Trophoblast cell (in vitro differentiated cells and primary cell): Measurements from ENCODE around the gene ZMYND15.

ENCODE experiments used
- DNase-seq, 2 donors: peaks; one replicate each; pipeline ENCODE4 v3.0.0-alpha.2; 2016
- H2AFZ ChIP-seq: 2 replicates; pipeline ENCODE4 v1.6.1; 2013; ENCODE audit warnings: low read length, moderate library complexity, mild to moderate bottlenecking; ENCODE audit not compliant: insufficient read depth, poor library complexity
- H2AK5ac ChIP-seq: 2 replicates; pipeline ENCODE4 v1.6.1; 2013; ENCODE audit warnings: mild to moderate bottlenecking, low read length
- H2BK120ac ChIP-seq: 2 replicates; pipeline ENCODE4 v1.6.1; 2013; ENCODE audit warnings: low read length, mild to moderate bottlenecking, moderate library complexity; ENCODE audit not compliant: insufficient read depth, poor library complexity
- H2BK12ac ChIP-seq: 2 replicates; pipeline ENCODE4 v1.6.1; 2013; ENCODE audit warnings: mild to moderate bottlenecking, low read length, moderate library complexity
- H2BK5ac ChIP-seq: 2 replicates; pipeline ENCODE4 v1.6.1; 2013; ENCODE audit warnings: low read length, low read depth, moderate library complexity, mild to moderate bottlenecking; ENCODE audit not compliant: poor library complexity
- H3K14ac ChIP-seq: 2 replicates; pipeline ENCODE4 v1.6.1; 2013; ENCODE audit warnings: mild to moderate bottlenecking, low read length
- H3K18ac ChIP-seq: 2 replicates; pipeline ENCODE4 v1.6.1; 2013; ENCODE audit warnings: mild to moderate bottlenecking, low read length
- H3K23ac ChIP-seq: 2 replicates; pipeline ENCODE4 v1.6.1; 2013; ENCODE audit warnings: low read length
- H3K27ac ChIP-seq: 2 replicates; pipeline ENCODE4 v1.5.1; 2013; ENCODE audit warnings: low read depth, mild to moderate bottlenecking, inconsistent platforms, low read length, moderate library complexity
- H3K27me3 ChIP-seq: 2 replicates; pipeline ENCODE4 v1.6.1; 2013; ENCODE audit warnings: inconsistent platforms, mild to moderate bottlenecking, low read length, moderate library complexity; ENCODE audit not compliant: insufficient read depth
- H3K36me3 ChIP-seq, 2 experiments: 1 replicate in 1 of 2; 2 replicates in 1 of 2; pipeline ENCODE4 v1.6.1; 2013; ENCODE audit warnings: low read length in 2 of 2, mild to moderate bottlenecking in 2 of 2, moderate library complexity in 1 of 2; ENCODE audit not compliant: insufficient read depth in 2 of 2, control insufficient read depth in 1 of 2
- H3K4ac ChIP-seq: 2 replicates; pipeline ENCODE4 v1.6.1; 2013; ENCODE audit warnings: low read depth, mild to moderate bottlenecking, low read length, moderate library complexity
- H3K4me1 ChIP-seq, 2 experiments: 1 replicate in 1 of 2; 2 replicates in 1 of 2; pipeline ENCODE4 v1.6.1; 2013; ENCODE audit warnings: low read length in 2 of 2, mild to moderate bottlenecking in 2 of 2, moderate library complexity in 1 of 2; ENCODE audit not compliant: insufficient read depth in 2 of 2, control insufficient read depth in 1 of 2
- H3K4me2 ChIP-seq: 2 replicates; pipeline ENCODE4 v1.6.1; 2013; ENCODE audit warnings: inconsistent platforms, mild to moderate bottlenecking, low read length, moderate library complexity
- H3K4me3 ChIP-seq: 2 replicates; pipeline ENCODE4 v1.5.1; 2013; ENCODE audit warnings: mild to moderate bottlenecking, low read depth, low read length, inconsistent platforms
- H3K79me1 ChIP-seq: one replicate; pipeline ENCODE4 v1.6.1; 2013; ENCODE audit warnings: low read length
- H3K79me2 ChIP-seq: 2 replicates; pipeline ENCODE4 v1.6.1; 2013; ENCODE audit warnings: low read length, mild to moderate bottlenecking; ENCODE audit not compliant: control insufficient read depth, insufficient read depth, poor library complexity
- H3K9ac ChIP-seq: 2 replicates; pipeline ENCODE4 v1.6.1; 2013; ENCODE audit warnings: mild to moderate bottlenecking, low read length
- H3K9me3 ChIP-seq: 2 replicates; pipeline ENCODE4 v1.6.1; 2013; ENCODE audit warnings: low read depth, mild to moderate bottlenecking, control low read depth, inconsistent platforms, low read length; ENCODE audit not compliant: insufficient read depth
- H4K12ac ChIP-seq: 2 replicates; pipeline ENCODE4 v1.6.1; 2013; ENCODE audit warnings: low read depth, mild to moderate bottlenecking, low read length, moderate library complexity
- H4K8ac ChIP-seq: 2 replicates; pipeline ENCODE4 v1.6.1; 2013; ENCODE audit warnings: low read depth, mild to moderate bottlenecking, low read length, moderate library complexity
- H4K91ac ChIP-seq: one replicate; pipeline ENCODE4 v1.6.1; 2013; ENCODE audit warnings: low read depth, mild to moderate bottlenecking, low read length, moderate library complexity
- WGBS: extraction: QIAGEN DNeasy Blood & Tissue Kit; methylation state at CpG from one replicate; pipeline ENCODE4 v1.1.7; 2013; ENCODE audit warnings: missing lambda C conversion rate; ENCODE audit not compliant: insufficient read length, insufficient coverage; ENCODE audit errors: extremely low coverage; 5-methylcytosine and 5-hydroxymethylcytosine counted together

Gene ZMYND15

DNA sequence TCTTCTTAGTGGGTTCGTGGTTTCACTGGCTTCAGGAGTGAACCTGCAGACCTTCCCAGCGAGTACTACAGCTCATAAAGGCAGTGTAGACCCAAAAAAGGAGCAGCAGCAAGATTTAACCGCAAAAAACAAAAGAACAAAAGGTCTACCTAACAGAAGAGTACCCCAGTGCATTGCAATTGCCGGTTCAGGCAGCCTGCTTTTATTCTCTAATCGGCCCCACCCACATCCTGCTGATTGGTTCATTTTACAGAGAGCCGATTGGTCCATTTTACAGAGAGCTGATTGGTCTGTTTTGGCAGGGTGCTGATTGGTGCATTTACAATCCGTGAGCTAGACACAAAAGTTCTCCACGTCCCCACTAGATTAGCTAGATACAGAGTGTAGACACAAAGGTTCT, 31.2 kb upstream of the ZMYND15 start:
- H3K23ac ChIP-seq, result no peak overlapping the region
- H4K91ac ChIP-seq, result no peak overlapping the region
- H3K4me1 ChIP-seq, result peaks cover 5 to 16% of the 10 kb centered on the region in 2 experiments
- no peak overlapping the region for H3K18ac ChIP-seq
- no peaks in the 10 kb centered on the region for H3K27me3 ChIP-seq
- no peak overlapping the region for H2BK120ac ChIP-seq
- no peak overlapping the region for H3K4ac ChIP-seq
- no peak overlapping the region for H3K4me2 ChIP-seq
- no peak overlapping the region for H4K12ac ChIP-seq
- no peaks in the 10 kb centered on the region for H3K36me3 ChIP-seq
- H2BK12ac ChIP-seq, result no peak overlapping the region
- H2AFZ ChIP-seq, result no peak overlapping the region
- H3K9me3 ChIP-seq, result peaks cover 2% of the 10 kb centered on the region
- no peak overlapping the region for H3K27ac ChIP-seq
- H4K8ac ChIP-seq, result no peak overlapping the region
- peaks cover 8% of the 10 kb centered on the region for H3K79me1 ChIP-seq
- no peak overlapping the region for H3K14ac ChIP-seq
- no peak overlapping the region for H2BK5ac ChIP-seq
- H2AK5ac ChIP-seq, result no peak overlapping the region
- no peak overlapping the region for H3K4me3 ChIP-seq
- peak in 1 of 2 donors; percentile 36 for DNase-seq
- peaks cover 4% of the 10 kb centered on the region for H3K79me2 ChIP-seq
- WGBS, result no CpG with 5 or more reads among the region's 8 CpGs
- H3K9ac ChIP-seq, result no peak overlapping the region

DNA sequence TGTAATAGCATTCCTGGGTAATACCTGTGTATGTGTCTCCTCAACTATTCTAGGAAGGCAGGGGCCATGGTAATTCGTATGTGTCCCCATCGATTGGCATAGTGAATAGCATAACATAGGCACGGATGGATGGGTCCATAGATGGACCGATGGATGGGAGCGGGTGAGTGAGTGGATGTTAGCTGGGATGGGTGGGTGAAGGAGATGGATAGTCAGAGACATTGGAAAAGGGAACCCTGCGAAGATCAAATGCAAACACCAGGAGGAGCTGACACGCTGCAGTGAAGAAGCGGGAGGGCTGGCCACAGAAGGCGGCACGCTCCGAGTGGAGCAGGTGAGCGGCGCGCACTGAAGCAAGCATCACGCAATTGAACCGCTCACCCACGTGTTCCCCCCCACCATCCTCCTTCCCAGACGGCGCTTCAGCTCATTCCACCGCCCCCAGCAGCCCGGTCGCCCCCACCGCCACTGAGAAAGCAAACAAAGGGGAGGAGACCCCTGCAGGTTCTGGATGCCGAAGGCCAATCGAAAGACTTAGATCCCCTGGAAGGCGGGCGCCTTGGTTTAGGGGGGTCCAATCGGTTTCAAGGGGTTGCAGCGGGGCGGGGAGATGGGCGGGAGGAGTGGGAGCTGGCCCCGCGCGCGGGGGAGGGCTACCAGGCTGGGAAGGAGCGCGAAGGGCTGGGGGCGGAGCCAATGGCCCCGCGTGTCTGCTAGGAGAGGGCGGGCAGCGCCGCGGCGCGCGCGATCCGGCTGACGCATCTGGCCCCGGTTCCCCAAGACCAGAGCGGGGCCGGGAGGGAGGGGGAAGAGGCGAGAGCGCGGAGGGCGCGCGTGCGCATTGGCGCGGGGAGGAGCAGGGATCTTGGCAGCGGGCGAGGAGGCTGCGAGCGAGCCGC, 29.6 kb upstream of the ZMYND15 start, which contains the start of gene ARRB2:
Gene ARRB2, plus strand, starts transcription at position 839 of the 899 bp plus-strand sequence. CDS start 90 bp downstream, outside the sequence.
- DNase-seq, result peak; percentile 91 to 94
- Histone ChIP-seq H3K14ac (peak within 1 kb of the TSS; percentile 24), H2AFZ (peak within 1 kb of the TSS; percentile 56), H3K18ac (no peak within 1 kb of the TSS), H2AK5ac (no peak within 1 kb of the TSS), H3K9ac (peak within 1 kb of the TSS; percentile 65), H4K91ac (peak within 1 kb of the TSS; percentile 45), H4K8ac (peak within 1 kb of the TSS; percentile 55), H2BK12ac (no peak within 1 kb of the TSS), H3K4ac (peak within 1 kb of the TSS; percentile 25), H3K79me2 (no peaks in the 10 kb centered on the region), H2BK120ac (peak within 1 kb of the TSS; percentile 27), H3K4me3 (peak within 1 kb of the TSS; percentile 76), H3K4me1 (peaks cover 5 to 12% of the 10 kb centered on the region in 2 experiments), H3K4me2 (peak within 1 kb of the TSS; percentile 93), H3K79me1 (peaks cover 4% of the 10 kb centered on the region), H3K27ac (peak within 1 kb of the TSS; percentile 43), H4K12ac (peak within 1 kb of the TSS; percentile 51), H3K36me3 (no peaks in the 10 kb centered on the region), H2BK5ac (peak within 1 kb of the TSS; percentile 42), H3K23ac (peak within 1 kb of the TSS; percentile 11), H3K27me3 (no peaks in the 10 kb centered on the region), H3K9me3 (peaks cover 2% of the 10 kb centered on the region)
- WGBS, result no CpG with 5 or more reads among the region's 67 CpGs

DNA sequence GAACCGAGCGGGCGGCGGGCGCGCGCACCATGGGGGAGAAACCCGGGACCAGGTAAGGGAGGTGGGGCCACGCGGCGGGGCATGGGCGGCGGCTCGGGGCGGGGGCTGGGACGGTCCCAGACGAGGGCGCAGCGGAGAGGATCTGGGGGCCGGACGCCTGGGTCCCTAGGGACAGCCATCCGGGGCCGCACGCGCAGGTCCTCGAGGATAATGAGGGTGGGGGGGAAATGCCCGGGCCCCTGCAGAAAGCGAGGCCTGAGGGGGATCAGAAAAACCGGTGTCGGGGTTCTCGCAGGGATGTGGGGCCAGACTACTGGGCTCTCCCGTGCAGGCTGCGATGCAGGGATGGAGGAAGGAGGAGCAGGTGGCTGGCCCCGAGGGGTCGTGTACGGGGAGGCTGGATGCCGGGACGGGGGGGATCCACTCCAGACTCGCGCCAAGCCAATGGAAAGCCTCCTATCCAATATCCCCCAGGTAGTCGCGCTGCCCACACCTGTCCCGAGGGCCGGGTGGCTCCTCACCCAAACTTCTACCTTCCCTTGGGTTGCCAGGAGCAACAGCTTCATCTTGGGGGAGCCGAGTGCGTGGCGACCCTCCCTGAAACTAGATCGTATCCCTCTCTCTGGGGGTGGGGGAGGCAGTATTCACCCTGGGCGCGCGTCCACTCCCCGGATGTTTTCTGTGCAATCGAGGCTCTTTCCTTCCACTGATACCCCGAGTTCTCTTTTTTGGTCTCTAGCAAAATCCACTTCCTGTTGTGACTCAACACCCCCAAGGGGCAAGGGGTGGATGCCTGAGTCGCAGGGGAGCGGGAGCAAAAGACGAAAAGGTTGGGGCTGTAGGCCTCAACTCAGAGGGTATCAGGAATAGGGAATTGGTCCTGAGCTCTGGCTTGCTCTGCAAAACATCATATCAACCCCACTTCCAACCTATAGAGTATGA, 28.7 kb upstream of the ZMYND15 start:
- peak overlapping the region; percentile 69 for H3K4me3 ChIP-seq
- H2AFZ ChIP-seq, result peak overlapping the region; percentile 56
- H3K79me1 ChIP-seq, result peaks cover 4% of the 10 kb centered on the region
- H3K18ac ChIP-seq, result no peak overlapping the region
- no peak overlapping the region for H3K9ac ChIP-seq
- H3K4me1 ChIP-seq, result peaks cover 5 to 12% of the 10 kb centered on the region in 2 experiments
- H3K4me2 ChIP-seq, result peak overlapping the region; percentile 93
- H4K12ac ChIP-seq, result peak overlapping the region; percentile 51
- no CpG with 5 or more reads among the region's 57 CpGs for WGBS
- DNase-seq, result no peak
- peak overlapping the region; percentile 27 for H2BK120ac ChIP-seq
- peak overlapping the region; percentile 35 for H3K27ac ChIP-seq
- no peak overlapping the region for H2AK5ac ChIP-seq
- H3K4ac ChIP-seq, result peak overlapping the region; percentile 25
- peak overlapping the region; percentile 55 for H4K8ac ChIP-seq
- H3K23ac ChIP-seq, result no peak overlapping the region
- no peaks in the 10 kb centered on the region for H3K79me2 ChIP-seq
- no peak overlapping the region for H2BK12ac ChIP-seq
- H3K27me3 ChIP-seq, result no peaks in the 10 kb centered on the region
- H2BK5ac ChIP-seq, result peak overlapping the region; percentile 42
- peaks cover 2% of the 10 kb centered on the region for H3K9me3 ChIP-seq
- H3K14ac ChIP-seq, result peak overlapping the region; percentile 24
- H3K36me3 ChIP-seq, result no peaks in the 10 kb centered on the region
- H4K91ac ChIP-seq, result peak overlapping the region; percentile 45

DNA sequence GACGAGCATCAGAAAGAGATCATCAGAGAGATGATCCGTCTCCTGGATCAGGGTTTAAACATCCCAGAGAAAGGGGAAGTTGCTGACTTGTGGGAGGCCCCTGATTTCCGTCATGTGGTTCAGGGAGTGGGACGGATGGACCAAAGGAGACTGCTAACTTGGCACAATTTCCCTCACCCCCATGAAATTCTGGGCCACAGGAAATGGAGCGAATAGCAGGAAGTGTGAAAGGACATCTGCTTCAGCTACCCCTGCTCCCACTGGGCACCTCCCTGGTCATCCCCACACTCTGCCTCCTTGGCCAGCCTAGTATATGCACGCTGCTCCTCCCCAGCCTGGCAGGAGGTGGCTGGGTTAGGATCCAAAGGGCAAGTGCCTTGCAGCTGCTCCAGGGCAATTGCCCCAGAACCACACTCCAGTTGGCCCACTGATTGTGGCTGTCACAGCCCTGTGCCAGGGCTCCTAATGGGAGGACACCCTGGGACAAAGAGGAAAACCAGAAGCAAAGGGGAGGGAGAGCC, 27.9 kb upstream of the ZMYND15 start:
- H3K4me2 ChIP-seq, result no peak overlapping the region
- H2BK12ac ChIP-seq, result no peak overlapping the region
- peaks cover 5 to 12% of the 10 kb centered on the region in 2 experiments for H3K4me1 ChIP-seq
- no peak overlapping the region for H2AK5ac ChIP-seq
- H3K4me3 ChIP-seq, result no peak overlapping the region
- H3K36me3 ChIP-seq, result no peaks in the 10 kb centered on the region
- H2AFZ ChIP-seq, result no peak overlapping the region
- no peak overlapping the region for H4K12ac ChIP-seq
- no peaks in the 10 kb centered on the region for H3K79me2 ChIP-seq
- H3K18ac ChIP-seq, result no peak overlapping the region
- H3K23ac ChIP-seq, result no peak overlapping the region
- H2BK120ac ChIP-seq, result no peak overlapping the region
- DNase-seq, result peak in 1 of 2 donors; percentile 22
- H4K8ac ChIP-seq, result no peak overlapping the region
- no peaks in the 10 kb centered on the region for H3K27me3 ChIP-seq
- no peak overlapping the region for H3K4ac ChIP-seq
- no peak overlapping the region for H3K14ac ChIP-seq
- peaks cover 2% of the 10 kb centered on the region for H3K9me3 ChIP-seq
- no peak overlapping the region for H3K27ac ChIP-seq
- H2BK5ac ChIP-seq, result no peak overlapping the region
- no peak overlapping the region for H3K9ac ChIP-seq
- no CpG with 5 or more reads among the region's 6 CpGs for WGBS
- no peak overlapping the region for H4K91ac ChIP-seq
- H3K79me1 ChIP-seq, result peaks cover 4% of the 10 kb centered on the region
